Fibroblast of lung (primary cell): Measurements from ENCODE around the gene GNAZ. TPM values are rescaled to one million over a fixed set of nuclear protein-coding genes. Genes with fewer than 3 reads are reported as not detected.

Experiments used
- DNase-seq, 2 donors: peaks; one replicate each; pipeline versions ENCODE4 v3.0.0 to v3.0.0-alpha.2; 2010; ENCODE audit warnings: low read depth in 2 of 2
- H2AFZ ChIP-seq: 2 replicates; pipeline ENCODE4 v1.5.1; 2012; ENCODE audit warnings: low read length, control low read depth, inconsistent platforms
- H3K27ac ChIP-seq: 2 replicates; pipeline ENCODE4 v1.5.1; 2011; ENCODE audit warnings: low read length, control low read depth; ENCODE audit not compliant: insufficient read depth
- H3K27me3 ChIP-seq: 2 replicates; pipeline ENCODE4 v1.5.1; 2011; ENCODE audit warnings: mild to moderate bottlenecking, low read length; ENCODE audit not compliant: control insufficient read depth, insufficient read depth
- H3K36me3 ChIP-seq: 2 replicates; pipeline ENCODE4 v1.5.1; 2011; ENCODE audit warnings: low read length; ENCODE audit not compliant: control insufficient read depth, insufficient read depth
- H3K4me1 ChIP-seq: 2 replicates; pipeline ENCODE4 v1.5.1; 2011; ENCODE audit warnings: low read length; ENCODE audit not compliant: control insufficient read depth, insufficient read depth; ENCODE audit errors: extremely low read depth
- H3K4me2 ChIP-seq: 2 replicates; pipeline ENCODE4 v1.5.1; 2011; ENCODE audit warnings: low read length, control low read depth; ENCODE audit not compliant: insufficient read depth; ENCODE audit errors: extremely low read depth
- H3K4me3 ChIP-seq, 4 experiments: fragments of 200-600 bp in 1 of 4; sonication (generic) in 1 of 4; replicated peaks in 1 of 4; 2 replicates each; pipeline ENCODE4 v1.5.1; 2011 to 2016; ENCODE audit warnings: low read length in 4 of 4, low read depth in 3 of 4, mild to moderate bottlenecking in 3 of 4, control low read depth in 2 of 4, inconsistent platforms in 1 of 4, mixed read lengths in 1 of 4; ENCODE audit not compliant: insufficient read depth in 1 of 4; ENCODE audit errors: control extremely low read depth in 1 of 4
- H3K79me2 ChIP-seq: 2 replicates; pipeline ENCODE4 v1.5.1; 2012; ENCODE audit warnings: mild to moderate bottlenecking, low read length, inconsistent platforms; ENCODE audit not compliant: control insufficient read depth, insufficient read depth
- H3K9ac ChIP-seq: 2 replicates; pipeline ENCODE4 v1.5.1; 2011; ENCODE audit warnings: mild to moderate bottlenecking, low read length, control low read depth; ENCODE audit not compliant: insufficient read depth
- H3K9me3 ChIP-seq: 2 replicates; pipeline ENCODE4 v1.5.1; 2012; ENCODE audit warnings: low read depth, low read length; ENCODE audit not compliant: control insufficient read depth, insufficient read depth
- H4K20me1 ChIP-seq: 2 replicates; pipeline ENCODE4 v1.5.1; 2011; ENCODE audit warnings: low read length; ENCODE audit not compliant: control insufficient read depth, insufficient read depth; ENCODE audit errors: extremely low read depth
- CTCF ChIP-seq, 2 donors: IDR thresholded peaks in 1 of 2; conservative IDR thresholded peaks in 1 of 2; 1 replicate in 1 of 2; 2 replicates in 1 of 2; pipeline ENCODE4 v1.5.1; 2011 to 2012; ENCODE audit warnings: low read length in 2 of 2, control low read depth in 1 of 2, inconsistent platforms in 1 of 2, low read depth in 1 of 2, mild to moderate bottlenecking in 1 of 2
- EZH2 ChIP-seq: IDR thresholded peaks from 2 replicates; pipeline ENCODE4 v1.5.1; 2012; ENCODE audit warnings: low read length, control low read depth, mild to moderate bottlenecking; ENCODE audit errors: missing control alignments
- polyA plus RNA-seq, 2 donors: library from polyadenylated mRNA; depleted of rRNA in 1 of 2; stranded (reverse) in 1 of 2; unstranded in 1 of 2; fragments of >200 nt; gene quantifications; 2 replicates each; pipeline ENCODE4 v1.2.1, GENCODE V29; 2011 to 2012; ENCODE audit warnings: missing spikeins in 1 of 2
- total RNA-seq: library from RNA; depleted of rRNA; stranded (reverse); fragments of >200 nt; gene quantifications from 2 replicates; pipeline ENCODE4 v1.2.1, GENCODE V29; 2014

Gene GNAZ
- total and polyA plus RNA-seq, 2 donors (not counting 1 experiment from before 2014, with no cell fraction given) = 0.22 to 1.7 TPM

- Histone ChIP-seq H4K20me1 (no peaks in the 10 kb centered on the region), H3K27ac (no peak overlapping the region), H2AFZ (no peak overlapping the region), H3K4me1 (no peaks in the 10 kb centered on the region), H3K79me2 (no peaks in the 10 kb centered on the region), H3K9ac (no peak overlapping the region), H3K27me3 (no peaks in the 10 kb centered on the region), H3K36me3 (no peaks in the 10 kb centered on the region), H3K4me3 (no peak overlapping the region), H3K4me2 (no peak overlapping the region), H3K9me3 (no peaks in the 10 kb centered on the region)
- TF ChIP-seq CTCF (conservative IDR thresholded peaks at IDR 0.05 in 1 of 2, IDR thresholded peaks at IDR 0.05 in 1 of 2; ENCODE audit: low read depth in 1 of 2, low read length in 2 of 2) (no peak), EZH2 (no peak)
- no peak for DNase-seq
Observed at GRCh38 chr22:23085351-23085671, 15.0 kb downstream of the GNAZ start.

- DNase-seq = no peak
- H3K4me1 ChIP-seq = no peaks in the 10 kb centered on the region
- no peaks in the 10 kb centered on the region for H3K27me3 ChIP-seq
Observed at GRCh38 chr22:23085785-23086184, 15.5 kb downstream of the GNAZ start.

GRCh38 chr22:23086263-23086662 lies 15.9 kb downstream of the GNAZ start:
- Histone ChIP-seq H4K20me1 (no peaks in the 10 kb centered on the region), H3K27me3 (no peaks in the 10 kb centered on the region), H3K4me2 (no peak overlapping the region), H3K4me3 (no peak overlapping the region), H3K79me2 (no peaks in the 10 kb centered on the region), H2AFZ (no peak overlapping the region), H3K9ac (no peak overlapping the region), H3K36me3 (no peaks in the 10 kb centered on the region), H3K9me3 (no peaks in the 10 kb centered on the region), H3K27ac (no peak overlapping the region), H3K4me1 (no peaks in the 10 kb centered on the region)
- DNase-seq = no peak
- TF ChIP-seq EZH2 (no peak), CTCF (conservative IDR thresholded peaks at IDR 0.05 in 1 of 2, IDR thresholded peaks at IDR 0.05 in 1 of 2; ENCODE audit: low read depth in 1 of 2, low read length in 2 of 2) (no peak)

More at GRCh38 chr22:23085785-23086184, 15.5 kb downstream of the GNAZ start:
- Histone ChIP-seq H3K79me2 (no peaks in the 10 kb centered on the region), H2AFZ (no peak overlapping the region), H4K20me1 (no peaks in the 10 kb centered on the region), H3K9me3 (no peaks in the 10 kb centered on the region), H3K4me3 (no peak overlapping the region), H3K36me3 (no peaks in the 10 kb centered on the region), H3K9ac (no peak overlapping the region), H3K27ac (no peak overlapping the region), H3K4me2 (no peak overlapping the region)
- TF ChIP-seq EZH2 (no peak), CTCF (conservative IDR thresholded peaks at IDR 0.05 in 1 of 2, IDR thresholded peaks at IDR 0.05 in 1 of 2; ENCODE audit: low read depth in 1 of 2, low read length in 2 of 2) (no peak)
